CD4-positive, alpha-beta memory T cell (primary cell): ENCODE measurements around the gene RBM5. TPM values are rescaled to one million over a fixed set of nuclear protein-coding genes. Genes with fewer than 3 reads are reported as not detected.

Experiments
- CTCF ChIA-PET: fragments of 350-600 bp; sonication (Branson Sonifier 250); formaldehyde crosslinking; loops from one replicate; lab custom pipeline; 2021; ENCODE audit warnings: inconsistent platforms; ENCODE audit not compliant: partially characterized antibody; lab: Charles Lee
- POLR2A ChIA-PET: fragments of 350-600 bp; sonication (Branson Sonifier 250); formaldehyde crosslinking; loops from one replicate; lab custom pipeline; 2021; ENCODE audit not compliant: partially characterized antibody; lab: Charles Lee
- DNase-seq, 5 donors: peaks; one replicate each; pipeline versions ENCODE4 v3.0.0 to v3.0.0-alpha.2; 2020 to 2022; ENCODE audit warnings: mixed read lengths in 1 of 5
- H3K27ac ChIP-seq: one replicate; pipeline ENCODE4 v1.7.0; 2013; ENCODE audit warnings: low read depth, low read length
- H3K27me3 ChIP-seq: 2 replicates; pipeline ENCODE4 v1.7.0; 2013; ENCODE audit warnings: mild to moderate bottlenecking, low read length, moderate library complexity; ENCODE audit not compliant: insufficient read depth
- H3K36me3 ChIP-seq: 2 replicates; pipeline ENCODE4 v1.7.0; 2013; ENCODE audit warnings: mild to moderate bottlenecking, low read length, moderate library complexity; ENCODE audit not compliant: insufficient read depth
- H3K4me1 ChIP-seq: 2 replicates; pipeline ENCODE4 v1.7.0; 2013; ENCODE audit warnings: mild to moderate bottlenecking, low read length, moderate library complexity; ENCODE audit not compliant: insufficient read depth
- H3K4me3 ChIP-seq, 2 donors: one replicate each; pipeline ENCODE4 v1.7.0; 2013; ENCODE audit warnings: low read length in 2 of 2, mild to moderate bottlenecking in 1 of 2
- H3K9me3 ChIP-seq, 2 donors: one replicate each; pipeline ENCODE4 v1.7.0; 2013; ENCODE audit warnings: low read length in 2 of 2, control low read depth in 1 of 2; ENCODE audit not compliant: control insufficient read depth in 1 of 2
- H3K27ac Mint-ChIP-seq, 7 donors: one replicate each; pipeline ENCODE4 v1.8.0; 2020 to 2021; ENCODE audit warnings: mixed read lengths in 7 of 7, mild to moderate bottlenecking in 6 of 7, inconsistent platforms in 3 of 7, moderate library complexity in 3 of 7
- H3K27me3 Mint-ChIP-seq, 2 donors: one replicate each; pipeline ENCODE4 v1.8.0; 2020 to 2021; ENCODE audit warnings: mixed read lengths in 2 of 2
- H3K36me3 Mint-ChIP-seq, 2 donors: one replicate each; pipeline ENCODE4 v1.8.0; 2020 to 2021; ENCODE audit warnings: mixed read lengths in 2 of 2, inconsistent platforms in 1 of 2, mild to moderate bottlenecking in 1 of 2
- H3K4me1 Mint-ChIP-seq, 4 donors: one replicate each; pipeline ENCODE4 v1.8.0; 2020 to 2021; ENCODE audit warnings: mixed read lengths in 4 of 4, mild to moderate bottlenecking in 1 of 4
- H3K4me3 Mint-ChIP-seq, 8 donors: one replicate each; pipeline ENCODE4 v1.8.0; 2020 to 2021; ENCODE audit warnings: mixed read lengths in 8 of 8, mild to moderate bottlenecking in 7 of 8, moderate library complexity in 6 of 8, inconsistent platforms in 3 of 8
- H3K9me3 Mint-ChIP-seq, 8 donors: one replicate each; pipeline ENCODE4 v1.8.0; 2020 to 2021; ENCODE audit warnings: mixed read lengths in 8 of 8, mild to moderate bottlenecking in 5 of 8, inconsistent platforms in 3 of 8, moderate library complexity in 1 of 8
- intact Hi-C: fragments of 100-400 bp; cut with micrococcal nuclease; formaldehyde crosslinking; loops from one replicate; pipeline ENCODE4 v1.15.1; 2023
- polyA plus RNA-seq, 2 donors: library from polyadenylated mRNA; unstranded; fragments of 300-500 nt; fragmentation: Illumina TruSeq; gene quantifications; one replicate each; pipeline ENCODE4 v1.2.3, GENCODE V29; 2021
- total RNA-seq, 2 experiments: library from RNA; stranded (reverse); gene quantifications; one replicate each; pipeline ENCODE4 v1.2.3, GENCODE V29; 2021

The RBM5 gene
- total and polyA plus RNA-seq, 4 experiments from 2014 or later: 16.7 to 385 (median 213) TPM

DNA sequence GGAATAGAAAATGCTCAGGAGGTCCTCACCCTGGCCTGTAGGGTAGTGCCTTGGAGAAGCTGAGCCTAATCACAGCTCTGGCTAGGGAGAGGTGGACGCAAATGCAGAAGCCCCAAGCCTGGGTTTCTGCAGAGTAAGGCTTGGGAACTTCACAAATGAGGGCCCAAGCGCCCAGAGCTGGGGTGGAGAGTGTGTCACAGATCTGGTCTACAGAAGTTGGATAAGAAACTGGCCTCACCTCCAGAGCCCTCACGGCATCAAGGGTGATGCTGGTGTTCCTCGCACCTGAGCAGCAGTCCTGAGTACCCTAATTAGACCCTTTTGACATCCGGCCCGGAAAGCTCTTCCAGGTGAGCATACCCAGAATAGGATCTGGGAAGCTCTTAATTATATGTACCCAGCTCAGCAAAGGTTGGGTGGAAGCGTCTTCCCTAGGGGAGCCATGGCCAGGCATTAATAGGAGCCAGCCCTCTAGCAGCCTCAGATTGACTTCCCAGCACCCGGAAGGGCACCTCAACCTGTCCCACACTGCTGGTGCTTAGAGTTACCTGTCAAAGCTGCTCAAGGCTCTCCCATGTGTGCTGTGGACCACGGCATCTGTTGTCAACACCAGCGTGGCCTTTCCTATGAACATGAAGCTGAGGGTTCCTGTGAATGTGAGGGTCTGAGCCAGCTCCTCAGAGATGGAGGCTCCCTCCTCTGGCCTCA lies 31.8 kb downstream of the RBM5 start:
- Histone ChIP-seq H3K4me3 (no peak overlapping the region), H3K9me3 (no peaks in the 10 kb centered on the region), H3K27ac (no peak overlapping the region), H3K27me3 (no peaks in the 10 kb centered on the region), H3K4me1 (no peaks in the 10 kb centered on the region), H3K36me3 (peaks cover 41% of the 10 kb centered on the region)
- intact Hi-C loops: loop anchor here (1.0 to 2.0 kb wide), 3 partner anchors 34 to 153 kb away; partner anchors contain the start of gene SEMA3F
- Mint-ChIP-seq H3K27ac (peak overlapping the region in 2 of 7 donors; percentile 4 to 65), H3K9me3 (peaks cover 0 to 4% (median 0%) of the 10 kb centered on the region in 8 donors), H3K36me3 (peaks cover 33 to 44% of the 10 kb centered on the region in 2 donors), H3K4me1 (peaks cover 0 to 11% (median 3%) of the 10 kb centered on the region in 4 donors), H3K27me3 (no peaks in the 10 kb centered on the region), H3K4me3 (no peak overlapping the region)
- DNase-seq: no peak
- ChIA-PET CTCF (interaction anchor here (0.8 to 2.8 kb wide), 15 partner anchors 8 to 126 kb away, joined by 3 to 17 read pairs (median 6); no protein-coding TSS in a partner anchor), POLR2A (interaction anchor here (0.6 to 1.4 kb wide), 7 partner anchors 9 to 334 kb away, joined by 3 to 11 read pairs (median 3); partner anchors contain the start of genes IP6K1 and RBM5)

DNA sequence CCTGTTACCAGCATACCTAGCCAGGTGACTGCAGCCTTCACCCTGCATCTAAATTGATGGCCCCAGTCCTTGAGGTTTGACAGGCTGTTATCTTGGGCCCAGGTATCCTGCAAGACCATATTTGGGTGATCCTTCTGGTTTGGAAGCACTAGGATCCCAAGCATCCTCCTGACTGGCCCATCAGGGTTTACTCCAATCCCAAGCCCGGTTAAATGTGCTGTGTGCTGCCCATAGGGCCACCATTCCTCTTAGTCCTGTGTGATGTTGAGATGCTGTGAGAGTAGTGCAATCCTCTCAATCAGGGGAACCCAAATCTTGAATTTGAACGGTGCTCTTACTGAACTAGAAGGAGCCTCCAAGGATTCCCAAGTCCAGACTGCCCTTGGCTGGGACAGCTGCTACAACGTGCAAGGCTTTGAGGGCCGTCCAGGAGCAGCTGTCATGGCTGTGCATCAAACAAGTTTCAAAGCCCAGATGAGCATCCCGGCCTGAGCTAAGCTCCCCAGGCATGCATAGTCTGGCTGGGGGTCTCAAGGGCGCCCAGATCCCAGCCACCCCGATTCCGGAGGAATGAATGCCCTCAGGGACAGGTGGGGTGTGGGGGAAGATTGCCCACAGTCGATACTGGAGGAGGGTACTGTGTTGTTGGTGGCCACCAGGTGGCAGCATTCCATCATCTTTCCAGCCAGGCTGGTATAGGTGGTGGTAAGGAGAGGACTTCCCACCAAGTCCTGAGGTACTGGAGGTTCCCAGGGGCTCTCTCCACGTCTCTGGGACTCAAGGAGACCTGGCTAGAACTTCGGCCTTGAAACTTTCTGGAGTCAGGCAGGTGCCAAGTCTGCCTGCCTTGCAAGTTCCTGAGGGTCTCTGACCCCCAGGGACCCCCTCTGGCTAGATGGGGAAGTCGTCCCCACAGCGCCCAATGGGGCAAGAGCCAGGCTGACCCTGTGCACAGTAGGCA lies 32.6 kb downstream of the RBM5 start:
- Histone ChIP-seq H3K36me3 (peaks cover 33% of the 10 kb centered on the region), H3K9me3 (no peaks in the 10 kb centered on the region), H3K4me1 (no peaks in the 10 kb centered on the region), H3K27ac (no peak overlapping the region), H3K4me3 (no peak overlapping the region), H3K27me3 (no peaks in the 10 kb centered on the region)
- no peak overlapping the region for H3K4me3 Mint-ChIP-seq
- DNase-seq: peak; percentile 56 to 69 (median 62)
- H3K27me3 Mint-ChIP-seq: no peaks in the 10 kb centered on the region
- ChIA-PET CTCF (interaction anchor here (1.0 to 2.8 kb wide), 15 partner anchors 9 to 125 kb away, joined by 3 to 17 read pairs (median 6); no protein-coding TSS in a partner anchor), POLR2A (interaction anchor here (0.6 to 1.4 kb wide), 7 partner anchors 8 to 335 kb away, joined by 3 to 11 read pairs (median 3); partner anchors contain the start of genes IP6K1 and RBM5)
- intact Hi-C loops: loop anchor here (1.0 to 2.0 kb wide), 3 partner anchors 33 to 152 kb away; partner anchors contain the start of gene SEMA3F
- H3K4me1 Mint-ChIP-seq: peaks cover 0 to 11% (median 3%) of the 10 kb centered on the region in 4 donors
- H3K36me3 Mint-ChIP-seq: peaks cover 24 to 36% of the 10 kb centered on the region in 2 donors
- H3K9me3 Mint-ChIP-seq: peaks cover 0 to 4% (median 0%) of the 10 kb centered on the region in 8 donors
- peak overlapping the region in 4 of 7 donors; percentile 1 to 73 (median 65) for H3K27ac Mint-ChIP-seq

DNA sequence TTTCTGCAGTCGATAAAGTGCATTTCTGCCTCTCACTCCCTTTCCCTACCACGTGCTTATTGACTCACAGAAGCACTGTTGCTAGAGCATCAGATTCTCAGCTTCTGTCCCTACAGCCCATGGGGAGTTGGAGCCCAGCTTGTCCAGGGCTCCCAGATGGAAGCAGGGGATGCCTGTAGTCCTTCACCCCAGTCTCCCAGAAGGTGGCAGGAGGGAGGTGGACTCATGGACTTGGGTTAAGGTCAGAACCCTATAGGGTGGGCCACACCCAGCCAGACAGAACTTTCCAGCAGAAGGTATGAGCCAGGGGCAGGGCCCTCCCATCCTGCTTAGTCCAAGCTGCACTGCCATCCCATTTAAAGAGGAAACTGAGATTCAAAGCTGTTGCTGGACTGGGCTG lies 33.4 kb downstream of the RBM5 start:
- POLR2A ChIA-PET: interaction anchor here (0.6 to 1.0 kb wide), 2 partner anchors 114 to 158 kb away, joined by 3 read pairs; partner anchors contain the start of gene GNAI2
- CTCF ChIA-PET: interaction anchor here (1.0 to 2.7 kb wide), 5 partner anchors 8 to 117 kb away, joined by 3 to 11 read pairs (median 6); no protein-coding TSS in a partner anchor
- Histone ChIP-seq H3K27me3 (no peaks in the 10 kb centered on the region), H3K9me3 (no peaks in the 10 kb centered on the region), H3K4me3 (no peak overlapping the region), H3K4me1 (no peaks in the 10 kb centered on the region), H3K27ac (no peak overlapping the region), H3K36me3 (peaks cover 26% of the 10 kb centered on the region)
- intact Hi-C loops: no loop called here
- Mint-ChIP-seq H3K9me3 (peaks cover 0 to 4% (median 0%) of the 10 kb centered on the region in 8 donors), H3K4me3 (no peak overlapping the region), H3K36me3 (peaks cover 19 to 29% of the 10 kb centered on the region in 2 donors), H3K4me1 (peaks cover 0 to 11% (median 3%) of the 10 kb centered on the region in 4 donors), H3K27ac (peak overlapping the region in 3 of 7 donors; percentile 36 to 90 (median 65)), H3K27me3 (no peaks in the 10 kb centered on the region)
- DNase-seq: no peak

DNA sequence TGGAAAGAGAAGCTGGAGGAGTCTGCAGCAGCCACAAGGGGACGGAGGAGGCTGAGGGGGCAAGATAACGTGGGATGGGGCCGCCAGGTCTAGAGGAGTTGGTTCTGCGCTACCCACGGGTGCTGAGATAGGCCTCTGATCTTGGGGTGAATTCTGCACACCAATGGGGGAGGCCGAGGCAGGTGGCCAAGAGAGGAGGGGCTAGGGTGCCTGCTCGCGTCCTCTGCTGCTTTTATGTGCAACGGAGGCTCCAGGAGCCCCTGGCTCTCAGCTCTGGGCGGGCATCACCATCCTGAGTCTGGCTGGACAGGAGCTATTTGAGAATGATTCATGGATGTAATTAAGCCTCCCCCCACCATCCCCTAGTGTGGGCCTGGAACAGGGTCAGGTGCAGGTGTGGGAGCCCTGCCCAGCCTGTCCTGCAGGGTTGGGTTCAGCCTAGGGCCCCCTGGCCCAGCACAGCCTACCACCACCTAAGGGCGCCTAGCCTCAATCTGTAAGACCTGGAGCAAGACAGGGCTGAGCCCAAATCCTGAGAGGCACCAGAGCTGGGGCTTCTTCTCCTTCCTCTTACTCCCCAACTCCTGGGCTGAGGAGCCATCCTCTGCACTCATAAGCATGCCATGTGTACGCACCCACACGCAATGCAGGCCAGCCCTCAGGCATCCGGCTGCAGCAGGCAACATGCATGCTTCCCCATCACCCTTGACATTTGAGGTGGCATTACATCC lies 34.1 kb downstream of the RBM5 start:
- CTCF ChIA-PET: interaction anchor here (1.0 to 2.7 kb wide), 4 partner anchors 9 to 118 kb away, joined by 3 to 11 read pairs (median 6); no protein-coding TSS in a partner anchor

DNA sequence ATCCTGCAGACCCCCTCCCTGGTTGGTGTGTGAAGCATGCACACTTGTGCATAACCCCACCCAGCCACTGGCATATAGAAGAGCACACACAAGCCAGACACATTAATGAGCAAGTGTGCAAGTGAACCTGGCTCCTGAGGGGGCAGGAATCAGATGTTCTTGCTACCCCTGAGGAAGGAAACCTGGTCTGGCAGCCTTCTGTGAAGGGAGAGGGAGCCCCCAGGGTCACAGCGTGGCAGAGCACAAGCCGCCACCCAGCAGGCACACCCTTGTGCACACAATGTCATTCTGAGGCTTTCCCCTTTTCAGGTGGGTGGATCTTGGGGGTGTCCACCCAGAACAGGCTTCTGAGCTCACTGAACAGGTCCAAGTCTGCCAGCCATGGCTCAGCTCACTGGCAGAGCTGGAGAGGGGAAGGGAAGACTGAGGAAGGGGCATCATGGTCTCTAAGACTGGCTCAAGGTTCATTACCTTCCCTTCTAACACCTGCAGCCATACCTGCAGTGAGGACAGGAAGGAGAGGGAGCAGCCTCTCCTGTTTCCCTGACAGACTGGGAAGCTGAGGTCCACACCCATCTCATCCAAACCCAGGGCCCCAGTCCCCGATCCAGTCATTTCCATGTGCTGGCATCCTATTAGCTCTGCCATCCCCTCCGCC lies 34.8 kb downstream of the RBM5 start:
- H3K27ac ChIP-seq: no peak overlapping the region
- ChIA-PET POLR2A (interaction anchor here (1.0 kb wide), 1 partner anchor 103 kb away, joined by 3 read pairs; no protein-coding TSS in a partner anchor), CTCF (interaction anchor here (1.0 to 2.7 kb wide), 2 partner anchors 68 to 102 kb away, joined by 4 to 11 read pairs; partner anchors contain the start of gene GNAT1)
- no peaks in the 10 kb centered on the region for H3K27me3 Mint-ChIP-seq
- no peaks in the 10 kb centered on the region for H3K4me1 ChIP-seq
- peak overlapping the region in 1 of 7 donors; percentile 30 for H3K27ac Mint-ChIP-seq
- peaks cover 0 to 11% (median 3%) of the 10 kb centered on the region in 4 donors for H3K4me1 Mint-ChIP-seq
- intact Hi-C loops: no loop called here
- no peak overlapping the region for H3K4me3 Mint-ChIP-seq
- no peaks in the 10 kb centered on the region for H3K9me3 ChIP-seq
- no peak overlapping the region for H3K4me3 ChIP-seq
- H3K36me3 ChIP-seq: peaks cover 11% of the 10 kb centered on the region
- peaks cover 8 to 16% of the 10 kb centered on the region in 2 donors for H3K36me3 Mint-ChIP-seq
- no peak for DNase-seq
- H3K27me3 ChIP-seq: no peaks in the 10 kb centered on the region
- peaks cover 0 to 4% (median 0%) of the 10 kb centered on the region in 8 donors for H3K9me3 Mint-ChIP-seq

More for the DNA sequence above, 34.1 kb downstream of the RBM5 start:
- POLR2A ChIA-PET: interaction anchor here (0.6 to 1.0 kb wide), 2 partner anchors 113 to 157 kb away, joined by 3 read pairs; partner anchors contain the start of gene GNAI2
- Histone ChIP-seq H3K36me3 (peaks cover 18% of the 10 kb centered on the region), H3K27ac (no peak overlapping the region), H3K27me3 (no peaks in the 10 kb centered on the region), H3K9me3 (no peaks in the 10 kb centered on the region), H3K4me3 (no peak overlapping the region), H3K4me1 (no peaks in the 10 kb centered on the region)
- DNase-seq: no peak
- peak overlapping the region in 3 of 7 donors; percentile 47 to 90 (median 65) for H3K27ac Mint-ChIP-seq
- H3K4me3 Mint-ChIP-seq: peak overlapping the region in 1 of 8 donors; percentile 43
- peaks cover 0 to 4% (median 0%) of the 10 kb centered on the region in 8 donors for H3K9me3 Mint-ChIP-seq
- peaks cover 0 to 11% (median 3%) of the 10 kb centered on the region in 4 donors for H3K4me1 Mint-ChIP-seq
- H3K36me3 Mint-ChIP-seq: peaks cover 15 to 23% of the 10 kb centered on the region in 2 donors
- intact Hi-C loops: no loop called here
- H3K27me3 Mint-ChIP-seq: no peaks in the 10 kb centered on the region
